GM21515 (cell line): ENCODE data around the gene AGBL1.
"Not testable (repeated sequence)": the region's sequence is repeated elsewhere in the genome, so short reads cannot be mapped to it uniquely, and the experiment has no call there.

Source experiments
- ATAC-seq: cut with Tn5 transposase; IDR thresholded peaks from one replicate; pipeline ENCODE4 v1.9.1; 2021; ENCODE audit not compliant: unreplicated experiment

Gene AGBL1

GRCh38 chr15:86082619-86083380 lies 3.1 kb downstream of the AGBL1 start:
- ATAC-seq = no peak

GRCh38 chr15:86087808-86088207 lies 8.1 kb downstream of the AGBL1 start:
- ATAC-seq = no peak

- ATAC-seq = no peak
Measured at GRCh38 chr15:86089422-86089821, 9.8 kb downstream of the AGBL1 start.

- ATAC-seq = no peak
Measured at GRCh38 chr15:86101818-86102217, 22.1 kb downstream of the AGBL1 start.

GRCh38 chr15:86103825-86104224 lies 24.2 kb downstream of the AGBL1 start:
- ATAC-seq = no peak

- no peak for ATAC-seq
Measured at GRCh38 chr15:86106306-86106705, 26.6 kb downstream of the AGBL1 start.

GRCh38 chr15:86115145-86115801 lies 35.6 kb downstream of the AGBL1 start:
- ATAC-seq = no peak

- no peak for ATAC-seq
Measured at GRCh38 chr15:86121568-86122225, 42.0 kb downstream of the AGBL1 start.

GRCh38 chr15:86122691-86123391 lies 43.2 kb downstream of the AGBL1 start:
- not testable (repeated sequence) for ATAC-seq

- no peak for ATAC-seq
Measured at GRCh38 chr15:86125775-86126174, 46.1 kb downstream of the AGBL1 start.

- ATAC-seq = no peak
Measured at GRCh38 chr15:86127547-86127946, 47.9 kb downstream of the AGBL1 start.

GRCh38 chr15:86135041-86135440 lies 55.4 kb downstream of the AGBL1 start:
- ATAC-seq = no peak

- no peak for ATAC-seq
Measured at GRCh38 chr15:86136861-86137260, 57.2 kb downstream of the AGBL1 start.

GRCh38 chr15:86138798-86139197 lies 59.1 kb downstream of the AGBL1 start:
- ATAC-seq = no peak

GRCh38 chr15:86139828-86140227 lies 60.2 kb downstream of the AGBL1 start:
- no peak for ATAC-seq

GRCh38 chr15:86154705-86155104 lies 75.0 kb downstream of the AGBL1 start:
- ATAC-seq = no peak

GRCh38 chr15:86155551-86155950 lies 75.9 kb downstream of the AGBL1 start:
- ATAC-seq = no peak

- ATAC-seq = no peak
Measured at GRCh38 chr15:86157606-86158293, 78.1 kb downstream of the AGBL1 start.

- no peak for ATAC-seq
Measured at GRCh38 chr15:86159468-86159867, 79.8 kb downstream of the AGBL1 start.

- ATAC-seq = no peak
Measured at GRCh38 chr15:86161250-86161649, 81.6 kb downstream of the AGBL1 start.

- no peak for ATAC-seq
Measured at GRCh38 chr15:86162172-86162591, 82.5 kb downstream of the AGBL1 start.
